HCEC 1CT (cell line): ENCODE measurements around the gene HAPLN3.
A peak's percentile ranks its signal among the peaks of the same experiment; 100 is the strongest.

ENCODE experiments used
- DNase-seq: peaks from one replicate; pipeline ENCODE4 v3.0.0-alpha.2; 2017

Gene HAPLN3

GRCh38 chr15:88909956-88910831 is 14.8 kb upstream of the HAPLN3 start:
- DNase-seq: no peak

GRCh38 chr15:88908697-88909621 is 13.6 kb upstream of the HAPLN3 start:
- no peak for DNase-seq

GRCh38 chr15:88908123-88908522 is 12.8 kb upstream of the HAPLN3 start:
- no peak for DNase-seq

DNA sequence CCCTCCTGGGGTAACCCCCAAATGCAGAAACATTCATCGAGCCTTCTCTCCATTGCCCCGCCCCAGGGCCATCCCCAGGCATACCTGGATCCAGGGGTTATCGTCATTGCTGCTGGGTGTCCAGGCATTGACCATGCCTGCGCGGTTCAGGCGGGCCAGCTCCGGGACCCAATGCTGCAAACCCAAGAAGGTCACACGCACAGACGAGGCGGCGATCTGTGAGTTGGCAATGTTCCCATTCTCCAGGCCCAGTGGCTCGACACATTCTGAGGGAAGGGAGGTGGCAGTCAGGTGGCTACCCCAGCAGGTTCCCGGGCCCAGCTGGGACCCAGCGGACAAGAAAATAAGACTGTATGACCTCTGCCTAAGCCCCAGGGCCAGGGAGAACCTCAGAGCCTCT is 11.8 kb upstream of the HAPLN3 start:
- DNase-seq: no peak

DNA sequence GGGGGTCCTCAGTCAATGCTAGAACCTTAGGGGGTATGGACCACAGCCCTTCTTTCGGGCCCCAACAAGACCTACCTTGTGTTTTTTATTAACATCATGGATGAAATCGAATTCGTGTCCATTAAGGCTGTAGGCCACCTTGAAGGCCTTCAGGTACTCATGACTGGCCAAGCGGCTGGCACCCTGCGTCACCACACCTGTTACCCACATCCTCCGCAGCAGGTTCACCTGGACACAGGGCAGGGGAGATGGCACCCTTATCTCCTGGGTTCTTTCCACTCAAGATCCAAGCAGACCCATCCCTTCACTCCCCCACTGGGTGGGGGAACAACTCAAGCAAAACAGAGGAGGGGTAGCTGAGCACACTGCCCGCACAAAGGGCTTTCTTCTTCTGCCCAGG is 11.2 kb upstream of the HAPLN3 start:
- no peak for DNase-seq

- no peak for DNase-seq
These were observed 10.8 kb upstream of the HAPLN3 start for GRCh38 chr15:88906130-88906529.

GRCh38 chr15:88905576-88905975 is 10.2 kb upstream of the HAPLN3 start:
- DNase-seq: no peak

DNA sequence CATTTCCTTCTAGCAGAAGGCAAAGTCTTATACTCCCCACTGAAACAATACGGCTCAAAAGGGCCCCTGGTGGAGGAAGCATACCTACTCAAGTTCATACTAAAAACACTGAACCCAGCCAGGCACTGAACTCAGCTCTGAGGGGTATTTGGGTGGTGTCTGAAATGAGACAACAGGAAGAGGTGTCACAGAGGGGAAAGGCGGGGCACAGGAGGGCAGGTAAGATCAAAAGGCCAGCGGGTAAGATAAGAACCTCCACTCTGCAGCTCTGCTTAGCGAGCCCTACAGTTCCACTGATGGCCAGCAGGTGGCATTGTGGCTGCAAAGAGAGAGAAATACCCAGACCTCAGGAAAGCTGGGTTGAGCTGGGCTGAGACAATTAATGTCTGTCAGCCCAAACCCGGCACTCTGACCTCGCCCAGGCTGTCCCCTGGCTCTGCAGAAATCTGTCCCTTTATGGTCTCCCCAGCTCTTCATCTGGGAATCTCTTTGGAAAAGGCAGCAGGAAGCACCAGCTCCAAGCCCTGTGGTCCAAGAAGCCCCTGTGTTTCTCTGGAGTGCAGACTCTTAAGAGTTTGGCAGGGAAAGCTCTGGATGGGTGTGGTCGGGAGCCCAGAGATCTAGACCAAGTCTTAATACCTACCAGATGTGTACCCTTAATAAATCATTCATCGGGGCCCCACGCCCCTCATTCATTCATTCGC is 9.4 kb upstream of the HAPLN3 start:
- peak; percentile 41 for DNase-seq

- no peak for DNase-seq
These were observed 8.9 kb upstream of the HAPLN3 start for GRCh38 chr15:88904257-88904623.

DNA sequence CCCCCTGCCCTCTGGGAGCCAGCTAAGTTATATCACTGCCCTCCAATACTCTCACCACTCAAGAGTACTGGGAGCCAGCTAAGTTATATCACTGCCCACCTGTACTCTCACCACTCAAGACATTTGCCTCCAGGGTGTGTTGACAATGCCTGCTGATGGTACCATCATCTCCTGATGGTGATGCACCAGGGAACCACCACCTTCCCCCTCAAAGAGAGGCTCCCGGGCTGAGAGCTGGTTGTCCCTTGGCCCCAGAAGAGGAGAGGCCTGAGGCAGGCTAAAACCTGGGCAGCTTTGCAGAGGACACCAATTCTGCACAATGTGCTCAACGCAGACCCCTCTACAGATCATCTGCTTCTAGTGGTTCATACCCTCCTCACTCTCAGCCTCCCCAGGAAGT is 7.5 kb upstream of the HAPLN3 start:
- DNase-seq: no peak

- DNase-seq: no peak
These were observed 7.0 kb upstream of the HAPLN3 start for GRCh38 chr15:88902221-88902835.

DNA sequence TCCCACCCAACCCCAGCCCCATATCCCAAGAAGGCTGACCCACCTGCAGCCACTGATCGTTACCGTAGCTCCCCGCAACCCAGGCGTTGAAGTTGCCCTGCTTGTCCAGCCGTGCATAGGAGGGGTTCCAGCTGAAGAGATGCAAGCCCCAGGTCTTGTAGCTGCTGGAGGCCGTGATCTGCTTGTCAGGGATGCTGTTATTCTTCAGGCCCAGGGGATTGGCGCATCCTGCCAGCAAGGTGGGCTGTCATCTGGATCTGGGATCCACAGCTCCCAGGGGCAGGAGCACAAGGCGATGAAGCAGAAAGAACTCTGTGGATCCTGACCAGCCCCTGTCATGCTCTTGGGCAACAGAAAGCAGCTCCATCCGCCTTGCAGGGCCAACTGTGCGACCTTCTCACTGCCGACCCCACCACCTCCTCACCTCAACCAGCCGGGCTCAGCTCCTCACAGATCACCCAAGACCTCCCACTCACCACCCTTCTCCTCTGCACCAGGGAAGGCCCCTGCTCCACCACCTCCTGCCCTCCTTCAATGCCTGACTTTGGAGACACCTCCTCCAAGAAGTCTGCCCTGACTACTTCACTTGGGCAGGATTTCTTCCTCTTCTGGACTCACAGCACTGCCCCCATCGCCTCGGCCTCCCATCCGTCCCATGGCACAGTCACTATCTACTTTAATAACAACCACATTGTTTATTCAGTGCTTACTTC is 6.3 kb upstream of the HAPLN3 start:
- no peak for DNase-seq

- no peak for DNase-seq
These were observed 5.7 kb upstream of the HAPLN3 start for GRCh38 chr15:88900982-88901418.

GRCh38 chr15:88900309-88900981 is 5.1 kb upstream of the HAPLN3 start:
- no peak for DNase-seq

DNA sequence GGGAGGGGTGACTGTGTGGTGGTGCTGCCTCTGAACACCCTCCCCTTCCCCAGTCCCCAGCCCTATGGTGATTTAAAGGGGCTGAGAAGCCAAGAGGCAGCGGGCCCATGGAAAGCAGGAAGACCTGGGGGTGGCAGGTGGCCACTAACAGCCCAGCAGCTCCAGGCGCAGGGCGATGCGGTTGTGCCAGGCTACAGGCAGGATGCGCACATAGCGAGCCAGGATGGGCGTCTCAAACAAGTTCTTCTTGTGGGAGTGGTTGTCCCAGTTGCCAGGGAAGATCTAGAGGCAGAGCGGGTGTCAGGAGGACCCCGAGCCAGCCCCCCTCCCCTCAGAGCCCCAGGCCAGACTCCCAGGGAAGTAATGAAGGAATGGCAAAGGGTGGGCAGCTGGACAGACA is 3.9 kb upstream of the HAPLN3 start:
- no peak for DNase-seq

DNA sequence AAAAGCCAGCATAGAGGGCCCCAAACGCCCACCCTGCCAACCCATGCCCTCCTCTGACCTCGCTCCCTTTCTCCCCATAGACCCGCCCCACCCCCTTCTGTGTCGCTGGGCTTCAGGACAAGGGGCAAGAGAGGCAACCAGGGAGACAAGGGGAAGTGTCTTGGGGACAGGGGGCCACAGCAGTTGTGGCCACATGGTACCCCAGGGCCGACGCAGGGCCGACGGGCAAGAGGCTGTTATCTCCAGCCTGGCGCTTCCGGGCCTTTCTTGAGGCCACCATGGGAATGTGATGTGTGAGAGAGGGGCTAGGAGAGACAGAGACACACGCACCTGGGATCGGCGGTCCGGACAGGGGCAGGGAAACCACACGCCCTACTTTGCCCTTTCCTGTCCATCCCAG is 3.4 kb upstream of the HAPLN3 start:
- no peak for DNase-seq

- peak; percentile 71 for DNase-seq
These were observed 2.3 kb upstream of the HAPLN3 start for GRCh38 chr15:88897456-88898194.

DNA sequence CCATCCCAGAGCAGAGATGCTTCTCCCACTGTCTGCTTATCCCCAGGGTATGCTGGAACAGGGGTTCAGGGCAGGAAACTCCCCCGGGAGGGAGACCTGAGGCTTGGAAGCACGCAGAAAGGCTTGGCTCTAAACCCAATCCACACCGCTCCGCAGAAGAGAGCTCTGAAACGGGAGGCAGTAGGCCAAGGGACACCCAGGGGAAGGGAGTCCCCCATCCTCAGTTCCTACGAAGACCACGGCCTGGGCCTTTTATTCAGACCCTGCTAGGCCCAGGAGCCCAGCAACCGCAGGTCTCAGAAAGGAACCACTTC is 1.8 kb upstream of the HAPLN3 start:
- no peak for DNase-seq

GRCh38 chr15:88896333-88897033 is 1.1 kb upstream of the HAPLN3 start:
- DNase-seq: no peak

DNA sequence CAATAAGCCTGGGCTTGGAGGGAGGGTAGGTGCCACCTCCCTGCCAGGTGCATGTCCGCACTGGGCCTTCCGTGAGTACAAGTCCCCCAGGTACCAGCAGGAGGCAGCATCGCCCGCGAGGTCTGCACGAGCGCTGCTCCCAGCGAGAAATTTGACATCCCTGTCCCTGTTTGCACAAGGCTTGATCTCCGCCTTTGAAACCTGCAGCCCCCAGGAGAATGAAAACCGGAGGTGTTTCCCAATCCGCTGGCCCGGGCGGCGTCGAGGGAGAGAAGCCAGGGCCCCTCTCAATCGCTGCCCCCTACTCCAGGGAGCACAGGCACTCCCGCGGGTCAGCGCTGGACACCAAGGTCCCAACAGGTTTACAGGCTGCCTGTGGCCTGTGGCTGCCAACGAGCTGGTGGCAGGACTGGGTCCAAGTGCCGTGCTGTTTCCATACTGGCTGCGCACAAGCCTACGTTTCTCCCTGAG is 961 bp downstream of the HAPLN3 start:
- peak; percentile 30 for DNase-seq
